ENCODE data around the gene NFIX.

DNA sequence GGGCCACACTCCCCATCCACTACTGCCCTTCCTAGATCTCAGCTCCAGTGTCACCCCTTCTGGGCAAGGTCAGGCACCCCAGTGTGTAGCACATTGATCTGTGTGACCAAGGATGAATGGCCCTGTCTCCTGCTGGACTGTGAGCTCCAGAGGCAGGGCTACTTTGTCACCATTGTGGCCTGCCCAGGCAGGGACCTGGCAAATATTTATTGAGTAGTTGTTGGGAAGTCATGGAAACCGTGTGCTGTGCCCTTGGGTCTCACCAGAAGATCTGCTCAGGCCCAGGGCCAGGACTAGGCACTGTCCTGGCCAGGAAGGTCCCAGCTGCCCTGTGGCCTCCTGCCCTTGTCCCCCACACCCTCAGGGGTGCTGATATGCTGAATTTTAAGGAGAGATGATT, 133.3 kb downstream of the NFIX start:
- TF ChIP-seq, protein P1, sequence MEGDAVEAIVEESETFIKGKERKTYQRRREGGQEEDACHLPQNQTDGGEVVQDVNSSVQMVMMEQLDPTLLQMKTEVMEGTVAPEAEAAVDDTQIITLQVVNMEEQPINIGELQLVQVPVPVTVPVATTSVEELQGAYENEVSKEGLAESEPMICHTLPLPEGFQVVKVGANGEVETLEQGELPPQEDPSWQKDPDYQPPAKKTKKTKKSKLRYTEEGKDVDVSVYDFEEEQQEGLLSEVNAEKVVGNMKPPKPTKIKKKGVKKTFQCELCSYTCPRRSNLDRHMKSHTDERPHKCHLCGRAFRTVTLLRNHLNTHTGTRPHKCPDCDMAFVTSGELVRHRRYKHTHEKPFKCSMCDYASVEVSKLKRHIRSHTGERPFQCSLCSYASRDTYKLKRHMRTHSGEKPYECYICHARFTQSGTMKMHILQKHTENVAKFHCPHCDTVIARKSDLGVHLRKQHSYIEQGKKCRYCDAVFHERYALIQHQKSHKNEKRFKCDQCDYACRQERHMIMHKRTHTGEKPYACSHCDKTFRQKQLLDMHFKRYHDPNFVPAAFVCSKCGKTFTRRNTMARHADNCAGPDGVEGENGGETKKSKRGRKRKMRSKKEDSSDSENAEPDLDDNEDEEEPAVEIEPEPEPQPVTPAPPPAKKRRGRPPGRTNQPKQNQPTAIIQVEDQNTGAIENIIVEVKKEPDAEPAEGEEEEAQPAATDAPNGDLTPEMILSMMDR (IDR thresholded peaks at IDR 0.05), result no peak
- TF ChIP-seq EZH2 (IDR thresholded peaks at IDR 0.05; ENCODE audit: borderline replicate concordance, insufficient read depth, low read depth, low read length, poor library complexity, severe bottlenecking), result no peak
